ENCODE data around the gene GTF3C1.

DNA sequence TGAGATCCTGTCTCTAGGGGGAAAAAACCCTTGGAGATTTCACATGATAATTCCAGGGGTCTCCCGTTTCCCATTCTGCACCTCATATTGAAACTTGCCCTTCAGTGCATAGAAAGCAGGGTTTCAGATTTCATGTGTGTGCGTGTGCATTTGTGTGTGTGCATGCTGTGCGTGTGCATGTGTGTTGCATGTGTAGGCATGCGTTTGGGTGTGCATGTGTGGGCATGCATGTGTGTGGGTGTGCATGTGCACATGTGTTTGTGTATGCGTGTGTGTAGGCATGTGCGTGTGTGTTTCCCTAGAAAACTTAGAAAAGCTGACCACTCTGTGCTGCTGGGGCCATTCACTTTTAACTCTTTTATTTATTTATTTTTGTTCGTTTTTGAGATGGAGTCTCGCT is 107.7 kb downstream of the GTF3C1 start:
- no peak for TF ChIP-seq POLR2AphosphoS5 (IDR thresholded peaks at IDR 0.05; ENCODE audit: low read depth, low read length)
- TF ChIP-seq SIN3A (IDR thresholded peaks at IDR 0.05; ENCODE audit: borderline replicate concordance, insufficient read depth, low read length): no peak

Measured in PFSK-1 (cell line).